Large intestine (tissue), 3 donors: ENCODE data around the gene FOXO6. TPM values are rescaled to one million over a fixed set of nuclear protein-coding genes. Genes with fewer than 3 reads are reported as not detected.
A peak's percentile ranks its signal among the peaks of the same experiment; 100 is the strongest.

Experiments
- DNase-seq, 2 donors: peaks; one replicate each; pipeline versions ENCODE4 v3.0.0 to v3.0.0-alpha.2; 2013
- H3K27ac ChIP-seq: one replicate; pipeline ENCODE4 v1.5.1; 2013; ENCODE audit warnings: low read length
- H3K27me3 ChIP-seq: 2 replicates; pipeline ENCODE4 v1.6.1; 2013; ENCODE audit warnings: low read length; ENCODE audit not compliant: control insufficient read depth, insufficient read depth
- H3K36me3 ChIP-seq: 2 replicates; pipeline ENCODE4 v1.6.1; 2013; ENCODE audit warnings: low read length; ENCODE audit not compliant: control insufficient read depth, insufficient read depth
- H3K4me1 ChIP-seq: one replicate; pipeline ENCODE4 v1.6.1; 2013; ENCODE audit warnings: low read length; ENCODE audit not compliant: control insufficient read depth, insufficient read depth
- H3K4me3 ChIP-seq: one replicate; pipeline ENCODE4 v1.5.1; 2013; ENCODE audit warnings: low read length
- H3K9me3 ChIP-seq: one replicate; pipeline ENCODE4 v1.6.1; 2013; ENCODE audit warnings: mild to moderate bottlenecking, low read depth, low read length, moderate library complexity; ENCODE audit not compliant: control insufficient read depth
- WGBS: methylation state at CpG from one replicate; pipeline ENCODE4 v1.1.5; 2013; ENCODE audit warnings: low lambda C conversion rate; ENCODE audit not compliant: insufficient coverage; 5-methylcytosine and 5-hydroxymethylcytosine counted together
- polyA plus RNA-seq: library from polyadenylated mRNA; unstranded; fragments of 120-200 nt; gene quantifications from one replicate; pipeline ENCODE4 v1.2.1, GENCODE V29; 2013

Gene FOXO6
- polyA plus RNA-seq, 1 donor = 6.4 TPM

GRCh38 chr1:41394369-41394744 lies 33.1 kb downstream of the FOXO6 start:
- no peak for DNase-seq
- Histone ChIP-seq H3K27me3 (peaks cover 23% of the 10 kb centered on the region), H3K4me3 (no peak overlapping the region), H3K9me3 (no peaks in the 10 kb centered on the region), H3K36me3 (no peaks in the 10 kb centered on the region), H3K27ac (no peak overlapping the region), H3K4me1 (no peaks in the 10 kb centered on the region)
- no CpG with 5 or more reads among the region's 10 CpGs for WGBS

GRCh38 chr1:41394959-41395956 lies 34.0 kb downstream of the FOXO6 start:
- no peak overlapping the region for H3K4me3 ChIP-seq
- H3K9me3 ChIP-seq = no peaks in the 10 kb centered on the region
- H3K4me1 ChIP-seq = no peaks in the 10 kb centered on the region
- no peaks in the 10 kb centered on the region for H3K36me3 ChIP-seq
- no CpG with 5 or more reads among the region's 14 CpGs for WGBS
- peaks cover 23% of the 10 kb centered on the region for H3K27me3 ChIP-seq
- DNase-seq = peak in 1 of 2 donors; percentile 51
- H3K27ac ChIP-seq = no peak overlapping the region

DNA sequence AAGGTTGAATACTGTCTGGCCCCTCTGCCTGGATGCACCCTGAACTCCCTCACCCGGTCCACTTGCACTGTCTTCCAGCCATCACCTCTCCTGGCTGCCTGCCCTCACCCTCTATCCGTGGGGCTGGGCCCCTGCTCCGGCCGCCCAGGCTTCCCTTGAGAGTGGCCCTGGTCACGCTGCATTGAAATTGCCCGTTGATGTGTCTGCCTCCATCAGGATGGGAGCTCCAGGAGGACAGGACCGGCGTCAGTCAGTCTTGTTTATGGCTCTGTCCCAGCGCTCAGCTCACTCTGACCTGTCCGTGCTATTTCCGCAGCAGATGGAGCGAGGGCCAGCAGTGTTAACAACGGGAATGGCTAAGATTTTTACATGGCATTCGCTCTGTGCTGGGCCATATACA lies 34.9 kb downstream of the FOXO6 start:
- no peaks in the 10 kb centered on the region for H3K36me3 ChIP-seq
- H3K9me3 ChIP-seq = no peaks in the 10 kb centered on the region
- H3K27ac ChIP-seq = no peak overlapping the region
- H3K4me1 ChIP-seq = no peaks in the 10 kb centered on the region
- peaks cover 23% of the 10 kb centered on the region for H3K27me3 ChIP-seq
- no peak for DNase-seq
- H3K4me3 ChIP-seq = no peak overlapping the region
- no CpG with 5 or more reads among the region's 14 CpGs for WGBS

- H3K4me1 ChIP-seq = no peaks in the 10 kb centered on the region
- WGBS = 100% methylated on average over 1 of the region's 5 CpGs
- no peak overlapping the region for H3K27ac ChIP-seq
- no peak overlapping the region for H3K4me3 ChIP-seq
- no peaks in the 10 kb centered on the region for H3K9me3 ChIP-seq
- no peak for DNase-seq
- H3K36me3 ChIP-seq = no peaks in the 10 kb centered on the region
- peaks cover 23% of the 10 kb centered on the region for H3K27me3 ChIP-seq
These were observed 35.8 kb downstream of the FOXO6 start for GRCh38 chr1:41397020-41397419.

- no CpG with 5 or more reads among the region's 3 CpGs for WGBS
- DNase-seq = no peak
- Histone ChIP-seq H3K27me3 (peaks cover 23% of the 10 kb centered on the region), H3K27ac (no peak overlapping the region), H3K4me3 (no peak overlapping the region), H3K36me3 (no peaks in the 10 kb centered on the region), H3K4me1 (no peaks in the 10 kb centered on the region), H3K9me3 (no peaks in the 10 kb centered on the region)
These were observed 36.6 kb downstream of the FOXO6 start for GRCh38 chr1:41397753-41398330.

DNA sequence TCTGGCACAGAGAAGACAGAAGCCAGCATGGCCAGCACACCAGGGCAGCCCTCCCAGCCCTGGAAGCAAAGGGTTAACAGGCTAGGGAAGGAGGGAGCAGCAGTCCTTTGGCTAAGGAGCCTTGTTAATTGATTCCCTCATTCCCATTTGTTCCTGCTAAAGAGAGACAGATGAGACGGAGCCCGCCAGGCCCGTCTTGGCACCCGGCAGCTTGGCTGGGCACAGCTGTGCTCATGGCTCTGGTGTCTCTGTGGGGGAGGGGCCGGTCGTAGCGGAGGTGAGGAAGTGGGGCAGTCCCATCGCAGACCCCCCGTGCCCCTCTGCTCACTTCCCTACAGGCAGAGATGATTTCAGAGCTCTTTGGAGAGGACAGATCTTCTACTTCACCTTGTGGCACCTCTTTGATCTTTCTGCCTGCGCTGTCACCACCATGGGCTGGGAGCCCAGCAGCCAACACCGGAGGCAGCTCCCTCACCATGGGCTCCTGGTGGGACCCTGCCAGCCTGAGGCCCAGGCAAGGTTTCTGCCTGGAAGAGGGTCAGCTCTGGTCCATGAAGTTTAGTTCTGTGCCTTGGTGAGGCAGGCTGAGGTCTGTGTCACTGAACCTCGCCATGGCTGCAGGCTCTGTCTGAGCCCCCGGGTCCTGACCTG lies 38.0 kb downstream of the FOXO6 start:
- no peak for DNase-seq
- Histone ChIP-seq H3K9me3 (no peaks in the 10 kb centered on the region), H3K27ac (no peak overlapping the region), H3K4me3 (no peak overlapping the region), H3K27me3 (peaks cover 24% of the 10 kb centered on the region), H3K4me1 (no peaks in the 10 kb centered on the region), H3K36me3 (no peaks in the 10 kb centered on the region)
- WGBS = no CpG with 5 or more reads among the region's 13 CpGs

GRCh38 chr1:41400225-41400624 lies 39.0 kb downstream of the FOXO6 start:
- no CpG with 5 or more reads among the region's 3 CpGs for WGBS
- Histone ChIP-seq H3K27me3 (peaks cover 17% of the 10 kb centered on the region), H3K4me3 (no peak overlapping the region), H3K9me3 (no peaks in the 10 kb centered on the region), H3K4me1 (no peaks in the 10 kb centered on the region), H3K36me3 (no peaks in the 10 kb centered on the region), H3K27ac (no peak overlapping the region)
- DNase-seq = no peak

GRCh38 chr1:41401899-41402298 lies 40.7 kb downstream of the FOXO6 start:
- H3K4me3 ChIP-seq = no peak overlapping the region
- H3K27ac ChIP-seq = no peak overlapping the region
- no peaks in the 10 kb centered on the region for H3K9me3 ChIP-seq
- WGBS = no CpG with 5 or more reads among the region's 2 CpGs
- DNase-seq = no peak
- H3K27me3 ChIP-seq = peaks cover 2% of the 10 kb centered on the region
- H3K4me1 ChIP-seq = no peaks in the 10 kb centered on the region
- H3K36me3 ChIP-seq = no peaks in the 10 kb centered on the region

DNA sequence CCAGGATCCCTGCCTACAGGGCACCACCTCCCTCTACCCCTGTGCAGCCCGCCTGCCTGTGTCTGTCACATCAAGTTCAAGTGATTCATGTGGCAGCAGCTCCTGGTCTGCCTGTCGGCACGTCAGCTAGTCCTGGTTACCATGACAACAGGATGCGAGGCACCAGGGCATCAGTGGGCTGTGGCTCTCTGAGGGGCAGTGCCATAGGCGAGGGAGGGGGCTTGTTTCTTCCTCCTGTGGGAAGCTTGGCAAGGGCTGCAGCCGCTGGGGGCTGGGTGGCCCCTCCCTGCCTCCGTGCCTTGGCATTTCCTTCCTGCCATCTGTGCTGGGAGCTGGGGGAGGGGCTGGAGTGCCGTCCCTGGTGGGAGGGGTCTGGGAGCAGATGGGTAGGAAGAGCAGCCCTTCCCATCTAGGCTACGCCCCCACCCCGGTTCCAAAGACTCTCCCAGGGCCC lies 43.1 kb downstream of the FOXO6 start:
- Histone ChIP-seq H3K9me3 (no peaks in the 10 kb centered on the region), H3K27me3 (peaks cover 4% of the 10 kb centered on the region), H3K27ac (no peak overlapping the region), H3K36me3 (no peaks in the 10 kb centered on the region), H3K4me3 (no peak overlapping the region), H3K4me1 (peaks cover under 1% of the 10 kb centered on the region)
- DNase-seq = no peak
- WGBS = no CpG with 5 or more reads among the region's 10 CpGs

DNA sequence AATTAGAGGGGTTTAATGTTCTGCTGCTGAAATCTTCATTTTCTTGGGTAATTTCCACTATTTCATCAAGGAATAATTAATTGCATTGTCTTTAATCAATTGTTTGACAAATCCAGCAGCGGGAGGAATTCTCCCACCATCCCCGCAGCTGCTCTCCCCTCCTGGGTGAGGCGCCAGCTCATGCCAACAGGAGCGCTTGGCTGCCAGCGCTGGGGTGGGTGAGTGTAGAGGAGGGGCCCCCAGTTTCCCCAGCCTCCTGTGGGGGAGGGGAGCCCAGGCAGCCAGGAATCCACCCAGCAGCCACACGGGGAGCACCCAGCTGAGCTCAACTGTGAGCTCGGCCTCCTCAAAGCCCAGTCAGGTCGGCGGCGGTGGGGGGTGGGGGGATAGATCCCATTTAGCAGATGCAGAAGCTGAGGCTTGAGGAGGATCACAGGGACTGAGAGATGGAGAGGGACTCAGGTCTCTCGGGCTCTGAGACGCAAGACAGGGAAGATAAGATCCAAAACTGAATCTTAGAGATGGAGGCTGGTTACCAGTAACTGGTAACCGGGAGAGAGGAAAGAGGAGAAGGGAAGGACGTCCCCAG lies 46.5 kb downstream of the FOXO6 start:
- Histone ChIP-seq H3K27ac (no peak overlapping the region), H3K36me3 (no peaks in the 10 kb centered on the region), H3K9me3 (no peaks in the 10 kb centered on the region), H3K4me3 (no peak overlapping the region), H3K4me1 (peaks cover 18% of the 10 kb centered on the region), H3K27me3 (peaks cover 4% of the 10 kb centered on the region)
- no peak for DNase-seq
- 40% methylated on average over 2 of the region's 14 CpGs for WGBS
